ENCODE results near the gene RAP1GAP.
"Not testable (repeated sequence)": the region's sequence is repeated elsewhere in the genome, so short reads cannot be mapped to it uniquely, and the experiment has no call there.

The RAP1GAP gene

DNA sequence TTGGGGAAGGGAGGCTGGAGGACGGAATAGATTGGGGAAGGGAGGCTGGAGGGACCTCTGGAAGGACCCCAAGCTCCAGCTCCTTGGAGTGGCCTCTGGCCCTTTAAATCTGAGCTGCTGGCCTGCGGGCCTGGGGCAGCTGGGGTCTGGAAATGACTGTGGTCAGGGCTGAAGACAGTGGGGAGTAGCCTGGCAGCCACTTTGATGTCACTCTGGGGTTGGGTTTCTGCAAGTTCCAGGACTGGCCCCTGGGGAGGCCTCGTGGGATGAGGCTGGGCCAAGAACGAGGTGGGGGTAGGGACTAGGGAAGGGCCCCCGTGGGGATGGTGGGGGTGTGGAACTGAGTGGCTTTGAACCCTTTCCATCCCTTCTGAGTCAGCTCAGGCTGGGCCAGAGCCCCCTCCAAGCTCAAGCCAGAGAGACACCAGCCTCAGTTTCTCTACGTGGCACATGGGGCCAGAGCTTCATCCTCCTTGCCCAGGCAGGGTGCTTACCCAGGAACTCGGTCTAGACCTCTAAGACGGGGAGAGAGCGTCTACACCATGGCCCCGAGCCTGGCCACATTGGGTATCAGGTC lies 100.3 kb downstream of the RAP1GAP start:
- no peak for DNase-seq

DNA sequence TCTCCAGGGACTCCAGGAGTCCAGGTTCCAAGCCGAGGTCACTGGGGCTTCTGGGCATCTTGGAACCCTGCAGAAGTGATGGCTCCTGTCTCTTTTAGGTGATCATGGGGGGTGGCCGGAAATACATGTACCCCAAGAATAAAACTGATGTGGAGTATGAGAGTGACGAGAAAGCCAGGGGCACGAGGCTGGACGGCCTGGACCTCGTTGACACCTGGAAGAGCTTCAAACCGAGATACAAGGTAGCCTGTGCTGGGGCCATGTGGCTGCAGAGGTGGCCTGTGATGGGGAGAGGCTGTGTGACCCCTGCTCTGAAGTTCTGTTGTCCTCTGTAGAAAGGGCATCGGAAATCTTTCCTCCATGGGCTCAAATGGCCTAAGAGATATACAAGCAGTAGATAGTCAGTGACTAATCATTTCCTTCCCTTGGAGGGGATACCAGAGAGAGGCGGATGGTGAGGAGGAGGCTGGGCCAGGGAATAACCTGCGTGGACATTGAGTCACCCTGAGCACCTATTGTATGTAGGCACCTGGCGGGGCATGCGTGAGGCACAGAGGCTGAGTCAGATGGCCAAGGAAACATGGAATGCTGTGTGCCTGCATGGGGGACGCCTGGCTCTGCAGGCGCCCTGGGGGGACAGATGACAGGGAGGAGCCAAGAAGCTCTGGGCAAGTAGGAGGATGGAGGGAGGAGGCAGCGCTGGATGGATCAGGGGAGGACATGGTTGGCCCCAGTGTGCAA lies 101.0 kb downstream of the RAP1GAP start:
- peak in 1 of 14 donors; percentile 35 for DNase-seq

GRCh38 chr1:21567241-21568005 lies 101.7 kb downstream of the RAP1GAP start:
- no peak for DNase-seq

GRCh38 chr1:21566361-21566760 lies 102.8 kb downstream of the RAP1GAP start:
- DNase-seq: not testable (repeated sequence)

GRCh38 chr1:21565285-21565684 lies 103.9 kb downstream of the RAP1GAP start:
- no peak for DNase-seq

GRCh38 chr1:21564521-21565095 lies 104.5 kb downstream of the RAP1GAP start:
- DNase-seq: no peak

DNA sequence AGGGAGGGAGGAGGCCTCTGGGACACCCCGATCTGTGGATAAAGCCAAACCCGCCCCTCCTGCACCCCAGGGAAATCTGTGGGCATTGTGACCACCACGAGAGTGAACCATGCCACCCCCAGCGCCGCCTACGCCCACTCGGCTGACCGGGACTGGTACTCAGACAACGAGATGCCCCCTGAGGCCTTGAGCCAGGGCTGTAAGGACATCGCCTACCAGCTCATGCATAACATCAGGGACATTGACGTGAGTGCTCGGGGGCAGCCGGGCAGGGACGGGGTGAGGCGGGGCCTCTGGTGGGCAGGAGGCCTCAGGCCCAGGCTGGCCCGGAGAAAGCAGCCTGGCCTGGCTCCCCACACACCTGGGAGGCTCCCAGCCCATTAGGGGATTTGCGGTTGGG lies 105.2 kb downstream of the RAP1GAP start:
- DNase-seq: no peak

DNA sequence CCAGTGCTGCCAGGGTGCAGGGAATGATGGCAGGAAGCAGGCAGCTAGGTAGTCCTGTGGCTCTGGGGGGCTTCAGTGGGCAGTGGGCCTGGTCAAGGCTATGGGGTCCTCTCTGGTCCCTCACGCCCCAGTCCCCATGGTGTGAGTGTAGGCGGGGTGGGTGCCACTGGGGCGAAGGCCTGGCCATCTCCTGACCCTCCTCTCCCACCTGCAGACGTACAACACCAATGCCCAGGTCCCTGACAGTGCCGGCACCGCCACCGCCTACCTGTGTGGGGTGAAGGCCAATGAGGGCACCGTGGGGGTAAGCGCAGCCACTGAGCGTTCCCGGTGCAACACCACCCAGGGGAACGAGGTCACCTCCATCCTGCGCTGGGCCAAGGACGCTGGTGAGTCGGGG lies 106.3 kb downstream of the RAP1GAP start:
- no peak for DNase-seq

- no peak for DNase-seq
These were observed 108.1 kb downstream of the RAP1GAP start for GRCh38 chr1:21560916-21561638.

- DNase-seq: no peak
These were observed 109.2 kb downstream of the RAP1GAP start for GRCh38 chr1:21559788-21560567.

DNA sequence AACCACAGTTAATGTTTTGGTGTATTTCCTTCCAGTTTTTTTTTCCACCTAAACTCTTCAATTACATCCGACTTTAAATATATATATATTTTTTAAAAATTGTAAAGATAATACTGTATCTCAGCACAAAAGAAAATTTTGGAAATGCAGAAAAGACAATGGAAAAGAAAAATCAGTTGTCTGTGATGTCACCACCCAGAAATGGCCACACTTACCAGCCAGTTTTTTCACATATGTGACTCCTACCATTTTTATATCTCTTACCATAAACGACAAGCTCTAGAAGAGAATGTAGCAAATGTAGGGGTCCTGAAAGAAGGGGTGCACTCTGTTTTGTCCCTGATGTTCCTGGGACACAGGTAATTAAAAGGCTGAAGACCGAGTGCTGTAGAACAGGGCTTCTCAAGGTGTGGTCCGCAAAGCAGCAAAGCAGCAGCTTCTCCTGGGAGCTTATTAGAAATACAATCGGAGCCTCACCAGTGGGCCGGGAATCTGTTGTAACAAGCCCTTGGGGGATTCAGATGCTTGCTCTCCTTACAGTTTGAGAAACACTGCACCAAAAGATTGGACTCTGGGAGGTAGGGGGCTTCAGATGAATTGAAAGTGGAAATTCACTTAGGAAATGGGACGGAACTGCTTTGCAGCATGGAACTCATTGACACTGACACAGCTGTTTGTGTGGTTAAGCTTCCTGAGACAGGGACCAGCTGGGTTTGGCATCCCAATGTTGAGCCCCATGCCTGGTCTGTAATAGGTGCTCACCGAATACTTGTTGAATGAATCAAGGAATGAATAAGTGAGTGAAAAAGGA lies 115.8 kb downstream of the RAP1GAP start:
- no peak for DNase-seq

DNA sequence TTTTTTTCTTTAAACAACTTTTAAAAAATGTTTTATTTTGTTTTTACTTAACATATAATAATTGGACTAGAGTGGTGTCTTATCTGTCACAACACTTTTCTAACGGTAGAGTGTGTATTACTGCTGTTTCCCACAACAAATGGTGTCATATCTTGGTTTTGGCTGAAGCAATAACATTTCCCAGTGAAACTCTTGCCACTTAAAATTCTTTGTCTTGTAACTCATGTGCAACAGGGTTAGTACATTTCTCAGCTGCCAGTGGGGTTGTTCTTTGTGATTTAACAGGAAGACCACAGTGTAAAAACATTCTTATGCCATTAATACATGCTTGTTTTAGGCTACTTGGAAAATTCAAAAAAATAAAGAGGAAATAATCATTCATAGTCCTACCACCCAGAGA lies 116.4 kb downstream of the RAP1GAP start:
- no peak for DNase-seq

DNA sequence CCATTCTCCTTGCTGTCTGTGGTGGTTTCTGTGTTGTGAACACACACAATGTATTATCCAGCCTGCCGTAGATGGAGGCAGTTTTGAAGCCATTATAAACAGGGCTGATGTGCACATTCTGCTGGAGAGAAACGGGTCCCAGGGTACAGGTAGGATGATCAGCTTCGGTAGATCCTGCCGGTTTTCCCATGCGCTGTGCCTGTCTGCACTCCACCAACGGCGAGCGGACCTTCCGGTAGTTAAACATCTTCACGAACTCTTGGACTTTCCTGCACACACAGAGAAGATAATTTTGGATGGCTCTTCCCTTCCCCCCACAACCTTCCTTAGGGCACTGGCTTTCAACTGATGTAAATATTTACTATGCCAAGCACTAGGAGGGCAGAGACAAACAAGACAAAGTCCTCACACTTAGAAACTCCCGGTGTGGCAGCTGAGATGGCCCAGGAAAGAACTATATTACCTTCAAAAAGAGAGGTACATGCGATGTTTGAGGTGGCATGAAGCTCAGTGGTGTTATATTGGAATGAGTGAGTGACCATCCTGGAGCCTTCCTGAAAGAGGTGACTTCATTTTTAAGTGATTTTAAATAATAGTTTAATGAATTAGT lies 118.2 kb downstream of the RAP1GAP start:
- no peak for DNase-seq

DNA sequence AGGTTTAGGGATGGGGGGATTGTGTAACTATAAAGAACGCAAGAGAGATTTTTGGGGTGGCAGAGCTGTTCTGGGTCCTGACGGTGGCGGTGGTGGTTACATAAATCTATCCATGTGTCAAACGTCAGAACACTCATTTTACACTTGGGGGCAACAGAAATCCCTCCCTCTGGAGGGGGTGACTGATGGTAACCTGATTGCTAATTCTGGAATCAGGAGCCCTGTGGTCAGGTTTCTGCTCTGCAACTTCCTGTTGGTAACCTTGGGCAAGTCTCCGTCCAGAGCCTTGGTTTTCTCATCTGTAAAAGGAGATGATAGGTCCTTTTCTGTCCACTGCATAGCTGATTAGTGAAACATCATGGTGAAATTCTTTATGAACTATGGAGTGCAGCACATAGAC lies 119.1 kb downstream of the RAP1GAP start:
- no peak for DNase-seq

- DNase-seq: peak in 10 of 14 donors; percentile 15 to 82 (median 56)
These were observed 121.3 kb downstream of the RAP1GAP start for GRCh38 chr1:21547876-21548275.

Measured in C1 segment of cervical spinal cord (tissue), 14 donors.